HCT116 (cell line): ENCODE results near the gene WIZ. TPM values are rescaled to one million over a fixed set of nuclear protein-coding genes. Genes with fewer than 3 reads are reported as not detected.

Experiments used
- ATAC-seq: fragments of 200-7000 bp; cut with Tn5 transposase; 2 replicates; pipeline ENCODE4 v1.9.1; 2020; ENCODE audit warnings: mild to moderate bottlenecking, moderate library complexity
- BruUV-seq: library from RNA; stranded (reverse); fragments of 400-500 nt; replicated peaks from 2 replicates; lab custom pipeline; 2021; lab: Mats Ljungman, UMichigan
- CTCF ChIA-PET: fragments of 300-600 bp; sonication (Branson Sonifier 250); formaldehyde crosslinking; loops from one replicate; lab custom pipeline; 2021; ENCODE audit warnings: antibody characterized with exemption; lab: Charles Lee
- POLR2A ChIA-PET: fragments of 300-600, 350-600 bp; sonication (Branson Sonifier 250); formaldehyde crosslinking; loops from one replicate; lab custom pipeline; 2021; ENCODE audit warnings: antibody characterized with exemption; lab: Charles Lee
- RAD21 ChIA-PET, 2 experiments: fragments of 300-600 bp; sonication (Branson Sonifier 250); formaldehyde crosslinking; loops; one replicate each; lab custom pipeline; 2023; ENCODE audit warnings: low total read pairs in 2 of 2; ENCODE audit not compliant: uncharacterized antibody in 2 of 2, unreplicated experiment in 2 of 2, low non-redundant PET in 1 of 2; lab: Charles Lee
- DNase-seq: peaks from one replicate; pipeline ENCODE4 v3.0.0-alpha.2; 2010; ENCODE audit warnings: low read depth, low spot score
- H2AFZ ChIP-seq: fragments of 200-600 bp; shearing (Covaris generic), sonication (generic); 2 replicates; pipeline ENCODE4 v1.6.1; 2017; ENCODE audit warnings: low read depth, mixed run types, mixed read lengths, antibody characterized with exemption, low read length; ENCODE audit not compliant: poor library complexity, severe bottlenecking
- H3K27ac ChIP-seq: 2 replicates; pipeline ENCODE4 v1.5.1; 2012; ENCODE audit warnings: low read depth, low read length
- H3K27me3 ChIP-seq: fragments of 200-600 bp; sonication (generic); 2 replicates; pipeline ENCODE4 v1.6.1; 2016; ENCODE audit warnings: mixed run types, low read length, mixed read lengths; ENCODE audit not compliant: insufficient read depth
- H3K36me3 ChIP-seq, 2 experiments: fragments of 200-500 bp in 1 of 2; fragments of 200-600 bp in 1 of 2; sonication (Bioruptor generic) in 1 of 2; sonication (generic) in 1 of 2; 2 replicates each; pipeline versions ENCODE4 v1.5.1 to v1.6.1; 2014 to 2016; ENCODE audit warnings: low read length in 2 of 2, inconsistent platforms in 1 of 2, mixed read lengths in 1 of 2, mixed run types in 1 of 2; ENCODE audit not compliant: insufficient read depth in 2 of 2, control insufficient read depth in 1 of 2
- H3K4me1 ChIP-seq, 2 experiments: fragments of 200-600 bp in 1 of 2; sonication (generic) in 1 of 2; 2 replicates each; pipeline versions ENCODE4 v1.5.1 to v1.6.1; 2012 to 2017; ENCODE audit warnings: low read length in 2 of 2, inconsistent platforms in 1 of 2, mild to moderate bottlenecking in 1 of 2, mixed read lengths in 1 of 2, mixed run types in 1 of 2, moderate library complexity in 1 of 2; ENCODE audit not compliant: insufficient read depth in 2 of 2, control insufficient read depth in 1 of 2
- H3K4me2 ChIP-seq: fragments of 200-600 bp; sonication (generic); 2 replicates; pipeline ENCODE4 v1.6.1; 2017; ENCODE audit warnings: mixed run types, low read length, mixed read lengths
- H3K4me3 ChIP-seq, 2 experiments: fragments of 200-600 bp in 1 of 2; sonication (generic) in 1 of 2; replicated peaks in 1 of 2; 2 replicates each; pipeline ENCODE4 v1.5.1; 2011 to 2016; ENCODE audit warnings: low read length in 2 of 2, control low read depth in 1 of 2, low read depth in 1 of 2, mild to moderate bottlenecking in 1 of 2, mixed read lengths in 1 of 2, mixed run types in 1 of 2
- H3K79me2 ChIP-seq: fragments of 200-600 bp; sonication (generic); 2 replicates; pipeline ENCODE4 v1.6.1; 2017; ENCODE audit warnings: mild to moderate bottlenecking, mixed run types, low read length, moderate library complexity, mixed read lengths; ENCODE audit not compliant: insufficient read depth
- H3K9ac ChIP-seq: fragments of 200-600 bp; sonication (generic); 2 replicates; pipeline ENCODE4 v1.6.1; 2016; ENCODE audit warnings: low read length, mixed read lengths
- H3K9me2 ChIP-seq: fragments of 200-600 bp; sonication (generic), shearing (Covaris generic); 2 replicates; pipeline ENCODE4 v1.6.1; 2017; ENCODE audit warnings: mixed run types, mild to moderate bottlenecking, moderate library complexity; ENCODE audit not compliant: insufficient read depth
- H3K9me3 ChIP-seq, 2 experiments: fragments of 200-500 bp in 1 of 2; fragments of 200-600 bp in 1 of 2; sonication (Bioruptor generic) in 1 of 2; sonication (generic) in 1 of 2; 2 replicates each; pipeline ENCODE4 v1.6.1; 2014 to 2017; ENCODE audit warnings: low read length in 2 of 2, mixed read lengths in 2 of 2, inconsistent platforms in 1 of 2, low read depth in 1 of 2, mild to moderate bottlenecking in 1 of 2, mixed run types in 1 of 2, moderate library complexity in 1 of 2; ENCODE audit not compliant: control insufficient read depth in 1 of 2, insufficient read depth in 1 of 2
- H4K20me1 ChIP-seq: fragments of 200-600 bp; sonication (generic), shearing (Covaris generic); 2 replicates; pipeline ENCODE4 v1.6.1; 2017; ENCODE audit warnings: mixed run types, mild to moderate bottlenecking, moderate library complexity; ENCODE audit not compliant: insufficient read depth
- ATF3 ChIP-seq: IDR thresholded peaks from 2 replicates; pipeline ENCODE4 v1.6.1; 2012
- CBX3 ChIP-seq: IDR thresholded peaks from 2 replicates; pipeline ENCODE4 v1.6.1; 2012; ENCODE audit warnings: low read depth
- CEBPB ChIP-seq: IDR thresholded peaks from 2 replicates; pipeline ENCODE4 v1.6.1; 2012; ENCODE audit warnings: low read depth
- CTCF ChIP-seq, 3 experiments: fragments of 200-600 bp in 1 of 3; sonication (generic) in 1 of 3; IDR thresholded peaks in 2 of 3; conservative IDR thresholded peaks in 1 of 3; 2 replicates each; pipeline ENCODE4 v1.5.1; 2012 to 2017; ENCODE audit warnings: low read depth in 2 of 3, low read length in 2 of 3, antibody characterized with exemption in 1 of 3, borderline replicate concordance in 1 of 3, control low read depth in 1 of 3, mild to moderate bottlenecking in 1 of 3, mixed read lengths in 1 of 3, mixed run types in 1 of 3, moderate library complexity in 1 of 3; ENCODE audit not compliant: insufficient read depth in 1 of 3
- ELF1 ChIP-seq: IDR thresholded peaks from 2 replicates; pipeline ENCODE4 v1.6.1; 2012; ENCODE audit warnings: low read depth, borderline replicate concordance
- FOSL1 ChIP-seq: IDR thresholded peaks from 2 replicates; pipeline ENCODE4 v1.6.1; 2012; ENCODE audit warnings: low read depth
- JUND ChIP-seq: IDR thresholded peaks from 2 replicates; pipeline ENCODE4 v1.6.1; 2012
- POLR2A ChIP-seq: IDR thresholded peaks from 2 replicates; pipeline ENCODE4 v1.7.0; 2011; ENCODE audit warnings: borderline replicate concordance; ENCODE audit not compliant: insufficient read depth, insufficient read length; ENCODE audit errors: extremely low read depth
- POLR2AphosphoS5 ChIP-seq: IDR thresholded peaks from 2 replicates; pipeline ENCODE4 v1.6.1; 2011; ENCODE audit warnings: mild to moderate bottlenecking, low read depth, low read length, moderate library complexity
- RAD21 ChIP-seq: IDR thresholded peaks from 2 replicates; pipeline ENCODE4 v1.6.1; 2012; ENCODE audit warnings: low read depth, mild to moderate bottlenecking
- REST ChIP-seq: IDR thresholded peaks from 2 replicates; pipeline ENCODE4 v1.6.1; 2012; ENCODE audit warnings: low read depth
- SIN3A ChIP-seq: IDR thresholded peaks from 2 replicates; pipeline ENCODE4 v1.6.1; 2012; ENCODE audit warnings: low read depth
- SP1 ChIP-seq: IDR thresholded peaks from 2 replicates; pipeline ENCODE4 v1.6.1; 2012; ENCODE audit warnings: low read depth
- SRF ChIP-seq: IDR thresholded peaks from 2 replicates; pipeline ENCODE4 v1.6.1; 2012; ENCODE audit warnings: low read depth
- TCF7L2 ChIP-seq: IDR thresholded peaks from 2 replicates; pipeline ENCODE4 v1.7.0; 2011; ENCODE audit warnings: borderline replicate concordance, inconsistent platforms; ENCODE audit not compliant: insufficient read depth, insufficient read length; ENCODE audit errors: extremely low read depth
- ZBTB33 ChIP-seq: IDR thresholded peaks from 2 replicates; pipeline ENCODE4 v1.6.1; 2011; ENCODE audit warnings: mild to moderate bottlenecking, low read length, moderate library complexity; ENCODE audit not compliant: insufficient replicate concordance; ENCODE audit errors: extremely low read depth
- ZNF274 ChIP-seq: fragments of 200-500 bp; sonication (Bioruptor generic); IDR thresholded peaks from 2 replicates; pipeline ENCODE4 v1.6.1; 2014; ENCODE audit warnings: mild to moderate bottlenecking, low read depth, low read length, inconsistent platforms
- intact Hi-C: fragments of 100-400 bp; cut with micrococcal nuclease; formaldehyde crosslinking; loops from 2 replicates; pipeline ENCODE4 v1.10.0; 2022
- total RNA-seq: library from RNA; stranded (reverse); gene quantifications from one replicate; pipeline ENCODE4 v1.2.1, GENCODE V29; 2021; ENCODE audit not compliant: unreplicated experiment

The WIZ gene
- total RNA-seq, 1 experiment from 2014 or later, result 28.4 TPM

- no peak for TF ChIP-seq TCF7L2
- no peak for TF ChIP-seq CBX3
- TF ChIP-seq SP1, result no peak
- no peak for TF ChIP-seq CEBPB
- no peak for TF ChIP-seq CTCF (IDR thresholded peaks at IDR 0.05 in 2 of 3, conservative IDR thresholded peaks at IDR 0.05 in 1 of 3; ENCODE audit: borderline replicate concordance in 1 of 3, insufficient read depth in 1 of 3, low read depth in 2 of 3, low read length in 2 of 3)
- no peak for TF ChIP-seq JUND
- TF ChIP-seq POLR2A, result no peak
- TF ChIP-seq ELF1, result no peak
- TF ChIP-seq SRF, result no peak
- TF ChIP-seq ZBTB33, result no peak
- no peak for TF ChIP-seq REST
- TF ChIP-seq FOSL1, result no peak
- no peak for TF ChIP-seq SIN3A
- no peak for TF ChIP-seq ATF3
- TF ChIP-seq RAD21, result no peak
- no peak for TF ChIP-seq POLR2AphosphoS5
- TF ChIP-seq ZNF274, result no peak
- ATAC-seq, result no peak
- H3K4me2 ChIP-seq, result no peak overlapping the region
- ChIA-PET POLR2A (no interaction called here), RAD21 (interaction anchor here in 1 of 2 experiments (0.5 kb wide), 1 partner anchor 137 kb away, joined by 3 read pairs; no protein-coding TSS in a partner anchor), CTCF (interaction anchor here (0.6 kb wide), 1 partner anchor 151 kb away, joined by 3 read pairs; no protein-coding TSS in a partner anchor)
- BruUV-seq, result no TSS peak
- H3K9ac ChIP-seq, result no peak overlapping the region
- H3K27ac ChIP-seq, result no peak overlapping the region
- intact Hi-C loops, result no loop called here
- H3K4me3 ChIP-seq, result no peak overlapping the region
- H2AFZ ChIP-seq, result no peak overlapping the region
- DNase-seq, result no peak
- H3K36me3 ChIP-seq, result peaks cover 16 to 33% of the 10 kb centered on the region in 2 experiments; a peak in 3 of 4 replicates
- H4K20me1 ChIP-seq, result peaks cover 12% of the 10 kb centered on the region; the same call in 1 of the 2 replicates
- peaks cover 90% of the 10 kb centered on the region for H3K79me2 ChIP-seq
- H3K9me2 ChIP-seq, result no peaks in the 10 kb centered on the region
- H3K27me3 ChIP-seq, result no peaks in the 10 kb centered on the region
- no peaks in the 10 kb centered on the region for H3K4me1 ChIP-seq
- H3K9me3 ChIP-seq, result no peaks in the 10 kb centered on the region
Measured at GRCh38 chr19:15404097-15404779, 45.5 kb downstream of the WIZ start.
